NCI-H2196 (cell line): ENCODE measurements around the gene GMIP.
"Not testable (repeated sequence)": the region's sequence is repeated elsewhere in the genome, so short reads cannot be mapped to it uniquely, and the experiment has no call there.

ENCODE experiments used
- DNase-seq: peaks from one replicate; lab custom pipeline; 2025; ENCODE audit not compliant: unreplicated experiment; lab: John Stamatoyannopoulos, UW

GMIP gene

GRCh38 chr19:19613506-19613905 lies 30.0 kb downstream of the GMIP start:
- DNase-seq: no peak

- DNase-seq: no peak
Measured at GRCh38 chr19:19610376-19611202, 32.9 kb downstream of the GMIP start.

GRCh38 chr19:19606686-19607085 lies 36.8 kb downstream of the GMIP start:
- not testable (repeated sequence) for DNase-seq

- DNase-seq: no peak
Measured at GRCh38 chr19:19606021-19606420, 37.4 kb downstream of the GMIP start.

GRCh38 chr19:19602713-19603324 lies 40.6 kb downstream of the GMIP start:
- no peak for DNase-seq

GRCh38 chr19:19602136-19602712 lies 41.2 kb downstream of the GMIP start:
- no peak for DNase-seq

- DNase-seq: no peak
Measured at GRCh38 chr19:19600793-19601330, 42.6 kb downstream of the GMIP start.

- DNase-seq: not testable (repeated sequence)
Measured at GRCh38 chr19:19598728-19599451, 44.6 kb downstream of the GMIP start.

- no peak for DNase-seq
Measured at GRCh38 chr19:19597809-19598306, 45.6 kb downstream of the GMIP start.

GRCh38 chr19:19595171-19595701 lies 48.2 kb downstream of the GMIP start:
- no peak for DNase-seq

- no peak for DNase-seq
Measured at GRCh38 chr19:19594381-19594780, 49.1 kb downstream of the GMIP start.

- no peak for DNase-seq
Measured at GRCh38 chr19:19592690-19593089, 50.8 kb downstream of the GMIP start.

GRCh38 chr19:19591133-19591825 lies 52.2 kb downstream of the GMIP start:
- no peak for DNase-seq

- DNase-seq: no peak
Measured at GRCh38 chr19:19588546-19588945, 54.9 kb downstream of the GMIP start.

- no peak for DNase-seq
Measured at GRCh38 chr19:19587771-19588170, 55.7 kb downstream of the GMIP start.

GRCh38 chr19:19584356-19584755 lies 59.1 kb downstream of the GMIP start:
- no peak for DNase-seq

GRCh38 chr19:19582471-19582870 lies 61.0 kb downstream of the GMIP start:
- DNase-seq: no peak

GRCh38 chr19:19581391-19581790 lies 62.1 kb downstream of the GMIP start:
- DNase-seq: no peak

- DNase-seq: no peak
Measured at GRCh38 chr19:19580418-19580817, 63.0 kb downstream of the GMIP start.
